B cell (primary cell): ENCODE results near the gene SENP3.

Experiments used
- CTCF ChIP-seq: fragments of 200-600 bp; IDR thresholded peaks from one replicate; pipeline ENCODE4 v1.8.0; 2022; ENCODE audit warnings: antibody characterized with exemption, mild to moderate bottlenecking
- EZH2 ChIP-seq: IDR thresholded peaks from 2 replicates; pipeline ENCODE4 v1.6.1; 2012; ENCODE audit warnings: borderline replicate concordance, low read depth, mild to moderate bottlenecking, moderate library complexity, low read length; ENCODE audit not compliant: insufficient read depth, poor library complexity, severe bottlenecking

- TF ChIP-seq CTCF: no peak
- no peak for TF ChIP-seq EZH2
Observed at GRCh38 chr17:7544911-7545310, 16.8 kb upstream of the SENP3 start.
